Measurements from ENCODE around the gene FAM83F. TPM values are rescaled to one million over a fixed set of nuclear protein-coding genes. Genes with fewer than 3 reads are reported as not detected.

Gene FAM83F
- total RNA-seq, 1 experiment from 2014 or later, result 43.1 TPM

DNA sequence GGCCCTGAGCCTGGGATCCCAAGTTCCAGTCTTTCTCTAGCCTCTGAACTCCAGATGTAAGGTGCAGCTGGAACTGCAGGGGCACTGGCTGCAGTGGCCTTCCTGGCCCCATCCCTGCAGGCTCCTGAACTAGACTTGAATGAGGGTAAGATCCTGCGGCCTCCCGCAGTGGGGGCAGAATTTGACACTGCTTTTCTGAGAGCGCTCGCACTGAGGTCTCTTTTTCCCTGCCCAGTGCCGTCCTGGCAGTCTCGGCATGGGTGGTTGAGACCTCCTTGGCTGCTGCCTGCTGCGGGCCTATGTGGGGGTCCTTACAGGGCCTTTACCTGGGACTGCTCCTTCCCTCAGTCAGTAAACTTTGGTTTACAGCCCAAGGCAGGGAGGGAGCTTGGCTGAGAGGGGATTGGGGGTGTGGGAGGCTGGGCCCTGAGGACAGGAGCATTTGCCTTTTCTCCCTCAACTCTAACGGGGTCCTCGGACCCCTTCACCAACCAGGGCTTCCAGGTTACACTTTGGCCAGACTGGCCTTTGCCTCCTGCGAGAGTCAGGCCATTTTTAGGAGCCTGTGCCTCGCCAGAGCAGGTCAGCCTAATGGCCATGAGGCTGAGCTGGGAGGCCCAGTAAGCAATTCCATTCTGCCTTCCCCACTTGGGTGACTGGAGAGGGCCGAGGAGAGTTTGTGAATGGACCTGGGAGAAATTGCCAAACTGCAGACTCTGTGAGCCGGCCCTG is 35.4 kb downstream of the FAM83F start:
- ATAC-seq (no peak), DNase-seq (ENCODE audit: low spot score) (no peak)
- Mint-ChIP-seq H3K4me3 (no peak overlapping the region), H3K9me3 (no peaks in the 10 kb centered on the region), H3K27me3 (ENCODE audit: low read depth) (no peaks in the 10 kb centered on the region; the same call in 1 of the 2 replicates), H3K36me3 (no peaks in the 10 kb centered on the region), H3K27ac (peak overlapping the region; percentile 72; the same call in 1 of the 2 replicates), H3K4me1 (peaks cover 11% of the 10 kb centered on the region)
- no peak for TF ChIP-seq ZNF219 (CRISPR knock-in tag; IDR thresholded peaks at IDR 0.05; ENCODE audit: borderline replicate concordance)
- TF ChIP-seq MXD4 (CRISPR knock-in tag; IDR thresholded peaks at IDR 0.05; ENCODE audit: borderline replicate concordance), result no peak
- TF ChIP-seq FOXJ3 (CRISPR knock-in tag; IDR thresholded peaks at IDR 0.05; ENCODE audit: borderline replicate concordance), result no peak
- no peak for TF ChIP-seq NR2C2 (CRISPR knock-in tag; IDR thresholded peaks at IDR 0.05)
- TF ChIP-seq ZNF138 (CRISPR knock-in tag; conservative IDR thresholded peaks at IDR 0.05), result no peak
- POLR2A ChIA-PET, result interaction anchor here (0.6 to 1.1 kb wide), 2 partner anchors 14 kb away, joined by 3 read pairs; no protein-coding TSS in a partner anchor
- CTCF ChIA-PET, result interaction anchor here (1.1 to 2.6 kb wide), 5 partner anchors 76 to 487 kb away, joined by 3 to 14 read pairs (median 5); no protein-coding TSS in a partner anchor

DNA sequence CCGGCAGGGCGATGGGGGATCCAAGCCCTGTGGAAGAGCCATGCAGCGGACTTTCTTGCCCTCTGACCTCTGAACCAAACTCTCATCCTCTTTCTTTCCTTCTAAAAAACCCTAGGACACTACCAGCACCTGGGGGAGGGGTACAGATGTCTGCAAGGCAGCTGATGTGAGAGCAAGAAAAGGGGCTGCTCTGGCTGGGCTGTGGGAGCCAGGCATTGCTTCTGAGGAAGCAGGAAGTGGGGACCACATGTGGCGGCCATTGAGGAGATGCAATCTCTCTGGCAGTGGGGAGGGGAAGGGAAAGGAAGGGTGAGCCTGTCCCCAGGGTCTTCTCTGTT is 36.0 kb downstream of the FAM83F start:
- peak; percentile 62 for ATAC-seq
- peak overlapping the region; percentile 72; the same call in 1 of the 2 replicates for H3K27ac Mint-ChIP-seq
- H3K4me3 Mint-ChIP-seq, result no peak overlapping the region
- CTCF ChIA-PET, result interaction anchor here (0.6 to 2.6 kb wide), 6 partner anchors 47 to 499 kb away, joined by 3 to 14 read pairs (median 4); no protein-coding TSS in a partner anchor
- H3K36me3 Mint-ChIP-seq, result no peaks in the 10 kb centered on the region
- POLR2A ChIA-PET, result interaction anchor here (1.1 kb wide), 1 partner anchor 14 kb away, joined by 3 read pairs; no protein-coding TSS in a partner anchor
- no peak for DNase-seq (ENCODE audit: low spot score)
- H3K4me1 Mint-ChIP-seq, result peaks cover 11% of the 10 kb centered on the region
- H3K9me3 Mint-ChIP-seq, result no peaks in the 10 kb centered on the region
- no peaks in the 10 kb centered on the region; the same call in 1 of the 2 replicates for H3K27me3 Mint-ChIP-seq (ENCODE audit: low read depth)
- no peak for TF ChIP-seq NR1H2 (CRISPR knock-in tag; IDR thresholded peaks at IDR 0.05)
- TF ChIP-seq SMAD4 (CRISPR knock-in tag; IDR thresholded peaks at IDR 0.05), result no peak
- no peak for TF ChIP-seq NR3C1 (CRISPR knock-in tag; conservative IDR thresholded peaks at IDR 0.05; ENCODE audit: low read depth)
- no peak for TF ChIP-seq NFYB (CRISPR knock-in tag; conservative IDR thresholded peaks at IDR 0.05; ENCODE audit: low read depth)
- TF ChIP-seq, protein P1, sequence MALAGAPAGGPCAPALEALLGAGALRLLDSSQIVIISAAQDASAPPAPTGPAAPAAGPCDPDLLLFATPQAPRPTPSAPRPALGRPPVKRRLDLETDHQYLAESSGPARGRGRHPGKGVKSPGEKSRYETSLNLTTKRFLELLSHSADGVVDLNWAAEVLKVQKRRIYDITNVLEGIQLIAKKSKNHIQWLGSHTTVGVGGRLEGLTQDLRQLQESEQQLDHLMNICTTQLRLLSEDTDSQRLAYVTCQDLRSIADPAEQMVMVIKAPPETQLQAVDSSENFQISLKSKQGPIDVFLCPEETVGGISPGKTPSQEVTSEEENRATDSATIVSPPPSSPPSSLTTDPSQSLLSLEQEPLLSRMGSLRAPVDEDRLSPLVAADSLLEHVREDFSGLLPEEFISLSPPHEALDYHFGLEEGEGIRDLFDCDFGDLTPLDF (CRISPR knock-in tag; IDR thresholded peaks at IDR 0.05), result no peak
- TF ChIP-seq JUN (CRISPR knock-in tag; IDR thresholded peaks at IDR 0.05), result no peak
- TF ChIP-seq CDX4 (CRISPR knock-in tag; IDR thresholded peaks at IDR 0.05; ENCODE audit: borderline replicate concordance), result no peak
- TF ChIP-seq, protein P2, sequence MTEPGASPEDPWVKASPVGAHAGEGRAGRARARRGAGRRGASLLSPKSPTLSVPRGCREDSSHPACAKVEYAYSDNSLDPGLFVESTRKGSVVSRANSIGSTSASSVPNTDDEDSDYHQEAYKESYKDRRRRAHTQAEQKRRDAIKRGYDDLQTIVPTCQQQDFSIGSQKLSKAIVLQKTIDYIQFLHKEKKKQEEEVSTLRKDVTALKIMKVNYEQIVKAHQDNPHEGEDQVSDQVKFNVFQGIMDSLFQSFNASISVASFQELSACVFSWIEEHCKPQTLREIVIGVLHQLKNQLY (CRISPR knock-in tag; IDR thresholded peaks at IDR 0.05), result no peak
- TF ChIP-seq RELA (CRISPR knock-in tag; IDR thresholded peaks at IDR 0.05; ENCODE audit: borderline replicate concordance), result no peak
- no peak for TF ChIP-seq ZBTB43 (CRISPR knock-in tag; IDR thresholded peaks at IDR 0.05)
- no peak for TF ChIP-seq TP53 (CRISPR knock-in tag; IDR thresholded peaks at IDR 0.05)
- no peak for TF ChIP-seq ELF4 (CRISPR knock-in tag; IDR thresholded peaks at IDR 0.05; ENCODE audit: low read depth)
- TF ChIP-seq, protein P3, sequence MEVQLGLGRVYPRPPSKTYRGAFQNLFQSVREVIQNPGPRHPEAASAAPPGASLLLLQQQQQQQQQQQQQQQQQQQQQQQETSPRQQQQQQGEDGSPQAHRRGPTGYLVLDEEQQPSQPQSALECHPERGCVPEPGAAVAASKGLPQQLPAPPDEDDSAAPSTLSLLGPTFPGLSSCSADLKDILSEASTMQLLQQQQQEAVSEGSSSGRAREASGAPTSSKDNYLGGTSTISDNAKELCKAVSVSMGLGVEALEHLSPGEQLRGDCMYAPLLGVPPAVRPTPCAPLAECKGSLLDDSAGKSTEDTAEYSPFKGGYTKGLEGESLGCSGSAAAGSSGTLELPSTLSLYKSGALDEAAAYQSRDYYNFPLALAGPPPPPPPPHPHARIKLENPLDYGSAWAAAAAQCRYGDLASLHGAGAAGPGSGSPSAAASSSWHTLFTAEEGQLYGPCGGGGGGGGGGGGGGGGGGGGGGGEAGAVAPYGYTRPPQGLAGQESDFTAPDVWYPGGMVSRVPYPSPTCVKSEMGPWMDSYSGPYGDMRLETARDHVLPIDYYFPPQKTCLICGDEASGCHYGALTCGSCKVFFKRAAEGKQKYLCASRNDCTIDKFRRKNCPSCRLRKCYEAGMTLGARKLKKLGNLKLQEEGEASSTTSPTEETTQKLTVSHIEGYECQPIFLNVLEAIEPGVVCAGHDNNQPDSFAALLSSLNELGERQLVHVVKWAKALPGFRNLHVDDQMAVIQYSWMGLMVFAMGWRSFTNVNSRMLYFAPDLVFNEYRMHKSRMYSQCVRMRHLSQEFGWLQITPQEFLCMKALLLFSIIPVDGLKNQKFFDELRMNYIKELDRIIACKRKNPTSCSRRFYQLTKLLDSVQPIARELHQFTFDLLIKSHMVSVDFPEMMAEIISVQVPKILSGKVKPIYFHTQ (CRISPR knock-in tag; IDR thresholded peaks at IDR 0.05), result no peak
- no peak for TF ChIP-seq ZNF423 (CRISPR knock-in tag; IDR thresholded peaks at IDR 0.05)
- no peak for TF ChIP-seq FOXP4 (CRISPR knock-in tag; IDR thresholded peaks at IDR 0.05)
- TF ChIP-seq ZNF396 (CRISPR knock-in tag; IDR thresholded peaks at IDR 0.05; ENCODE audit: borderline replicate concordance), result no peak
- no peak for TF ChIP-seq IRF2 (CRISPR knock-in tag; IDR thresholded peaks at IDR 0.05; ENCODE audit: borderline replicate concordance, low read depth)
- no peak for TF ChIP-seq STAT6 (CRISPR knock-in tag; conservative IDR thresholded peaks at IDR 0.05; ENCODE audit: low read depth)

Data from WTC11 (cell line).